Ovary (tissue), 9 donors: Measurements from ENCODE around the gene SNAP29. TPM values are rescaled to one million over a fixed set of nuclear protein-coding genes. Genes with fewer than 3 reads are reported as not detected.

ENCODE experiments used
- DNase-seq, 5 donors: peaks; one replicate each; pipeline ENCODE4 v3.0.0-alpha.2; 2019 to 2020
- H3K27ac ChIP-seq, 2 donors: fragments of 200-600 bp; one replicate each; pipeline versions ENCODE4 v1.5.1 to v1.8.0; 2019 to 2022
- H3K27me3 ChIP-seq: fragments of 200-600 bp; one replicate; pipeline ENCODE4 v1.8.0; 2022
- H3K36me3 ChIP-seq: fragments of 200-600 bp; sonication (generic); one replicate; pipeline ENCODE4 v1.5.1; 2019
- H3K4me1 ChIP-seq: one replicate; pipeline ENCODE4 v1.8.1; 2013; ENCODE audit warnings: mild to moderate bottlenecking, moderate library complexity; ENCODE audit not compliant: insufficient read depth
- H3K4me3 ChIP-seq: fragments of 200-600 bp; sonication (generic); one replicate; pipeline ENCODE4 v1.5.1; 2017
- H3K9me3 ChIP-seq, 2 donors: fragments of 200-600 bp in 1 of 2; sonication (generic) in 1 of 2; one replicate each; pipeline versions ENCODE4 v1.5.1 to v1.8.1; 2013 to 2019; ENCODE audit warnings: mild to moderate bottlenecking in 1 of 2, moderate library complexity in 1 of 2
- CTCF ChIP-seq, 3 donors: fragments of 450-650 bp in 2 of 3; fragments of 200-600 bp in 1 of 3; IDR thresholded peaks; one replicate each; pipeline versions ENCODE4 v1.5.1 to v1.8.0; 2016 to 2022; ENCODE audit warnings: antibody characterized with exemption in 3 of 3, mild to moderate bottlenecking in 1 of 3
- EP300 ChIP-seq: sonication (generic); formaldehyde crosslinking; IDR thresholded peaks from one replicate; pipeline ENCODE4 v1.6.1; 2017; ENCODE audit warnings: antibody characterized with exemption
- POLR2A ChIP-seq: fragments of 450-650 bp; IDR thresholded peaks from one replicate; pipeline ENCODE4 v1.6.1; 2017; ENCODE audit warnings: antibody characterized with exemption, mild to moderate bottlenecking, moderate library complexity
- WGBS, 3 donors: extraction: QIAGEN DNeasy Blood & Tissue Kit in 1 of 3; methylation state at CpG; one replicate each; pipeline versions ENCODE4 v1.1.5 to v1.1.7; 2013 to 2017; 5-methylcytosine and 5-hydroxymethylcytosine counted together
- intact Hi-C, 4 donors: fragments of 100-400 bp; cut with DNase I; formaldehyde crosslinking; loops; one replicate each; pipeline versions ENCODE4 v1.11.0 to v1.15.1; 2022 to 2023
- polyA plus RNA-seq, 2 donors: library from polyadenylated mRNA; stranded (reverse); fragments of 200-250 nt in 1 of 2; fragments of 350-450 nt in 1 of 2; fragmentation: Illumina TruSeq in 1 of 2; extraction: RNeasy Lipid Tissue Mini Kit (QIAGEN cat#74804) in 1 of 2; gene quantifications; one replicate each; pipeline ENCODE4 v1.2.3, GENCODE V29; 2013 to 2014
- total RNA-seq, 7 donors: library from RNA; depleted of rRNA in 2 of 7; stranded (reverse); fragments of >200 nt in 2 of 7; fragmentation: NEBNext Ultra II Directional in 3 of 7; extraction: Animal tissue kit (Norgen Biotek cat#: 25700) in 3 of 7; gene quantifications; one replicate each; pipeline versions ENCODE4 v1.1.0 to v1.2.4, GENCODE V29; 2016 to 2023
- donor health status: DM: no; HTN: no; CAD: no; lungs with moderate emphysema.
- donor health status: DM: no; HTN: no; CAD: no.
- donor health status: Bipolar disorder and iron deficiency.
- donor health status: DM: yes; HTN: yes; CAD: no.
- donor health status: DM: no; HTN: no; CAD: no.
- donor health status: DM: yes; HTN: yes; CAD: no.

The SNAP29 gene
- total and polyA plus RNA-seq, 9 donors: 12.0 to 58.6 (median 22.9) TPM

GRCh38 chr22:20919718-20920117 lies 60.9 kb downstream of the SNAP29 start:
- Histone ChIP-seq H3K36me3 (no peaks in the 10 kb centered on the region), H3K4me1 (peaks cover 7% of the 10 kb centered on the region), H3K27me3 (no peaks in the 10 kb centered on the region), H3K4me3 (peak overlapping the region; percentile 91), H3K9me3 (no peaks in the 10 kb centered on the region), H3K27ac (no peak overlapping the region)
- WGBS, 3 donors: 8 to 10% (median 9%) methylated on average over 4 of the region's 4 CpGs
- DNase-seq: no peak
- no peak for TF ChIP-seq POLR2A
- TF ChIP-seq CTCF (IDR thresholded peaks at IDR 0.05): no peak
- TF ChIP-seq EP300: no peak
- intact Hi-C loops: loop anchor here in 1 of 4 donors (5.0 kb wide), 1 partner anchor 57 kb away; no protein-coding TSS in a partner anchor

- no peaks in the 10 kb centered on the region for H3K27me3 ChIP-seq
- H3K4me3 ChIP-seq: no peak overlapping the region
- no peak overlapping the region for H3K27ac ChIP-seq
- TF ChIP-seq EP300 (no peak), POLR2A (no peak), CTCF (IDR thresholded peaks at IDR 0.05) (no peak)
- H3K9me3 ChIP-seq: no peaks in the 10 kb centered on the region
- H3K4me1 ChIP-seq: peaks cover 7% of the 10 kb centered on the region
- DNase-seq: no peak
- no peaks in the 10 kb centered on the region for H3K36me3 ChIP-seq
- WGBS, 3 donors: 62 to 71% (median 66%) methylated on average over 3 of the region's 3 CpGs
- intact Hi-C loops: no loop called here
Observed at GRCh38 chr22:20920881-20921203, 62.0 kb downstream of the SNAP29 start.

GRCh38 chr22:20922141-20922751 lies 63.4 kb downstream of the SNAP29 start:
- H3K36me3 ChIP-seq: no peaks in the 10 kb centered on the region
- 57 to 82% (median 75%) methylated on average over 3 of the region's 3 CpGs for WGBS, 3 donors
- DNase-seq: no peak
- H3K4me1 ChIP-seq: peaks cover 7% of the 10 kb centered on the region
- H3K27ac ChIP-seq: no peak overlapping the region
- H3K4me3 ChIP-seq: no peak overlapping the region
- intact Hi-C loops: no loop called here
- H3K9me3 ChIP-seq: no peaks in the 10 kb centered on the region
- no peaks in the 10 kb centered on the region for H3K27me3 ChIP-seq
- no peak for TF ChIP-seq POLR2A
- TF ChIP-seq EP300: no peak
- no peak for TF ChIP-seq CTCF (IDR thresholded peaks at IDR 0.05)

- no peaks in the 10 kb centered on the region for H3K36me3 ChIP-seq
- peaks cover 5% of the 10 kb centered on the region for H3K4me1 ChIP-seq
- H3K27ac ChIP-seq: no peak overlapping the region
- 91 to 98% (median 91%) methylated on average over 2 of the region's 2 CpGs for WGBS, 3 donors
- H3K4me3 ChIP-seq: no peak overlapping the region
- no peak for DNase-seq
- H3K27me3 ChIP-seq: no peaks in the 10 kb centered on the region
- no peaks in the 10 kb centered on the region for H3K9me3 ChIP-seq
- no peak for TF ChIP-seq EP300
- no peak for TF ChIP-seq POLR2A
- no peak for TF ChIP-seq CTCF (IDR thresholded peaks at IDR 0.05)
- intact Hi-C loops: no loop called here
Observed at GRCh38 chr22:20926243-20926642, 67.4 kb downstream of the SNAP29 start.
